MCF 10A (cell line): ENCODE measurements around the gene FRMPD4. TPM values are rescaled to one million over a fixed set of nuclear protein-coding genes. Genes with fewer than 3 reads are reported as not detected.
A peak's percentile ranks its signal among the peaks of the same experiment; 100 is the strongest.
"Not testable (repeated sequence)": the region's sequence is repeated elsewhere in the genome, so short reads cannot be mapped to it uniquely, and the experiment has no call there.

Experiments used
- BruUV-seq: library from RNA; stranded (reverse); fragments of 400-500 nt; replicated peaks from 2 replicates; lab custom pipeline; 2021; lab: Mats Ljungman, UMichigan
- CTCF ChIA-PET: fragments of 300-600 bp; sonication (Branson Sonifier 250); formaldehyde crosslinking; extraction: SDS; loops from one replicate; lab custom pipeline; 2021; ENCODE audit warnings: antibody characterized with exemption, inconsistent platforms; lab: Yijun Ruan, JAX
- POLR2A ChIA-PET: fragments of 300-600, 350-650 bp; sonication (Branson Sonifier 250); formaldehyde crosslinking; extraction: SDS; loops from one replicate; lab custom pipeline; 2020; ENCODE audit warnings: antibody characterized with exemption, inconsistent platforms; lab: Yijun Ruan, JAX
- DNase-seq: peaks from one replicate; pipeline ENCODE4 v3.0.0-alpha.2; 2018; ENCODE audit not compliant: unreplicated experiment
- H3K27ac Mint-ChIP-seq: one replicate; pipeline ENCODE4 v1.8.0; 2022; ENCODE audit warnings: mild to moderate bottlenecking, low read depth, mixed read lengths; ENCODE audit not compliant: unreplicated experiment
- H3K27me3 Mint-ChIP-seq: one replicate; pipeline ENCODE4 v1.8.0; 2022; ENCODE audit warnings: mixed read lengths; ENCODE audit not compliant: insufficient read depth, unreplicated experiment
- H3K36me3 Mint-ChIP-seq: one replicate; pipeline ENCODE4 v1.8.0; 2022; ENCODE audit warnings: mild to moderate bottlenecking, moderate library complexity, mixed read lengths; ENCODE audit not compliant: insufficient read depth, unreplicated experiment
- H3K4me1 Mint-ChIP-seq: one replicate; pipeline ENCODE4 v1.8.0; 2022; ENCODE audit warnings: mixed read lengths; ENCODE audit not compliant: insufficient read depth, unreplicated experiment
- H3K4me3 Mint-ChIP-seq: one replicate; pipeline ENCODE4 v1.8.0; 2022; ENCODE audit warnings: mild to moderate bottlenecking, moderate library complexity, mixed read lengths; ENCODE audit not compliant: unreplicated experiment
- H3K9me3 Mint-ChIP-seq: one replicate; pipeline ENCODE4 v1.8.0; 2022; ENCODE audit warnings: mixed read lengths; ENCODE audit not compliant: unreplicated experiment
- CTCF ChIP-seq: fragments of 200-600 bp; IDR thresholded peaks from one replicate; pipeline ENCODE4 v1.8.0; 2022; ENCODE audit warnings: antibody characterized with exemption, mild to moderate bottlenecking; ENCODE audit not compliant: unreplicated experiment
- intact Hi-C: fragments of 100-400 bp; cut with micrococcal nuclease; formaldehyde crosslinking; loops from 2 replicates; pipeline ENCODE4 v1.14.1; 2022
- total RNA-seq: library from RNA; stranded (reverse); gene quantifications from 2 replicates; pipeline ENCODE4 v1.2.3, GENCODE V29; 2022

Gene FRMPD4
- total RNA-seq, 1 experiment from 2014 or later, result not detected

- ChIA-PET CTCF (interaction anchor here (0.6 kb wide), 1 partner anchor 40 kb away, joined by 3 read pairs; no protein-coding TSS in a partner anchor), POLR2A (no interaction called here)
- intact Hi-C loops, result no loop called here
- Mint-ChIP-seq H3K27me3 (no peaks in the 10 kb centered on the region), H3K27ac (no peak overlapping the region), H3K4me3 (no peak overlapping the region), H3K4me1 (no peaks in the 10 kb centered on the region), H3K9me3 (no peaks in the 10 kb centered on the region), H3K36me3 (no peaks in the 10 kb centered on the region)
- no peak for TF ChIP-seq CTCF
- no peak for DNase-seq
- no TSS peak for BruUV-seq
These were observed 388.0 kb downstream of the FRMPD4 start for GRCh38 chrX:12526306-12526705.

- H3K4me1 Mint-ChIP-seq, H3K4me3 Mint-ChIP-seq, CTCF ChIA-PET, POLR2A ChIA-PET, H3K36me3 Mint-ChIP-seq, BruUV-seq, intact Hi-C loops, H3K9me3 Mint-ChIP-seq, DNase-seq, H3K27ac Mint-ChIP-seq: not testable (repeated sequence)
- H3K27me3 Mint-ChIP-seq, result peaks cover 19% of the 10 kb centered on the region
These were observed 399.8 kb downstream of the FRMPD4 start for GRCh38 chrX:12538096-12538495.

GRCh38 chrX:12542251-12542650, 404.0 kb downstream of the FRMPD4 start:
- CTCF ChIA-PET, BruUV-seq, H3K4me3 Mint-ChIP-seq, H3K36me3 Mint-ChIP-seq, H3K4me1 Mint-ChIP-seq, intact Hi-C loops, H3K27ac Mint-ChIP-seq, DNase-seq, H3K9me3 Mint-ChIP-seq, POLR2A ChIA-PET: not testable (repeated sequence)
- H3K27me3 Mint-ChIP-seq, result peaks cover 19% of the 10 kb centered on the region

- Mint-ChIP-seq H3K9me3 (no peaks in the 10 kb centered on the region), H3K4me1 (no peaks in the 10 kb centered on the region), H3K36me3 (no peaks in the 10 kb centered on the region), H3K27me3 (no peaks in the 10 kb centered on the region), H3K27ac (no peak overlapping the region), H3K4me3 (no peak overlapping the region)
- POLR2A ChIA-PET, result interaction anchor here (1.6 kb wide), 1 partner anchor 14 kb away, joined by 3 read pairs; no protein-coding TSS in a partner anchor
- no peak for TF ChIP-seq CTCF
- no TSS peak for BruUV-seq
- DNase-seq, result no peak
- CTCF ChIA-PET, result interaction anchor here (0.6 to 1.1 kb wide), 2 partner anchors 20 to 350 kb away, joined by 3 read pairs; no protein-coding TSS in a partner anchor
- intact Hi-C loops, result no loop called here
These were observed 410.1 kb downstream of the FRMPD4 start for GRCh38 chrX:12548341-12548740.

GRCh38 chrX:12548746-12549145, 410.5 kb downstream of the FRMPD4 start:
- H3K4me1 Mint-ChIP-seq, result no peaks in the 10 kb centered on the region
- no peaks in the 10 kb centered on the region for H3K27me3 Mint-ChIP-seq
- peak; percentile 77 for DNase-seq
- POLR2A ChIA-PET, result interaction anchor here (0.6 to 1.6 kb wide), 2 partner anchors 14 to 722 kb away, joined by 3 read pairs; no protein-coding TSS in a partner anchor
- CTCF ChIA-PET, result interaction anchor here (0.6 to 1.1 kb wide), 3 partner anchors 18 to 349 kb away, joined by 3 read pairs; no protein-coding TSS in a partner anchor
- BruUV-seq, result no TSS peak
- no peak overlapping the region for H3K4me3 Mint-ChIP-seq
- intact Hi-C loops, result no loop called here
- no peaks in the 10 kb centered on the region for H3K36me3 Mint-ChIP-seq
- TF ChIP-seq CTCF, result no peak
- H3K27ac Mint-ChIP-seq, result no peak overlapping the region
- H3K9me3 Mint-ChIP-seq, result no peaks in the 10 kb centered on the region
